Measurements from ENCODE around the gene C2orf76. TPM values are rescaled to one million over a fixed set of nuclear protein-coding genes. Genes with fewer than 3 reads are reported as not detected.
"Not testable (repeated sequence)": the region's sequence is repeated elsewhere in the genome, so short reads cannot be mapped to it uniquely, and the experiment has no call there.

C2orf76 gene
- total RNA-seq, 2 experiments from 2014 or later = 10.5 to 11.5 TPM

- Mint-ChIP-seq H3K9me3 (no peaks in the 10 kb centered on the region), H3K36me3 (no peaks in the 10 kb centered on the region), H3K27ac (no peak overlapping the region), H3K4me3 (no peak overlapping the region), H3K4me1 (ENCODE audit: low read depth) (no peaks in the 10 kb centered on the region), H3K27me3 (no peaks in the 10 kb centered on the region)
- CTCF ChIA-PET = no interaction called here
- DNase-seq = no peak
- POLR2A ChIA-PET = no interaction called here
- intact Hi-C loops (cut with micrococcal nuclease) = no loop called here
Measured at GRCh38 chr2:119393971-119394748, 27.5 kb upstream of the C2orf76 start.

DNA sequence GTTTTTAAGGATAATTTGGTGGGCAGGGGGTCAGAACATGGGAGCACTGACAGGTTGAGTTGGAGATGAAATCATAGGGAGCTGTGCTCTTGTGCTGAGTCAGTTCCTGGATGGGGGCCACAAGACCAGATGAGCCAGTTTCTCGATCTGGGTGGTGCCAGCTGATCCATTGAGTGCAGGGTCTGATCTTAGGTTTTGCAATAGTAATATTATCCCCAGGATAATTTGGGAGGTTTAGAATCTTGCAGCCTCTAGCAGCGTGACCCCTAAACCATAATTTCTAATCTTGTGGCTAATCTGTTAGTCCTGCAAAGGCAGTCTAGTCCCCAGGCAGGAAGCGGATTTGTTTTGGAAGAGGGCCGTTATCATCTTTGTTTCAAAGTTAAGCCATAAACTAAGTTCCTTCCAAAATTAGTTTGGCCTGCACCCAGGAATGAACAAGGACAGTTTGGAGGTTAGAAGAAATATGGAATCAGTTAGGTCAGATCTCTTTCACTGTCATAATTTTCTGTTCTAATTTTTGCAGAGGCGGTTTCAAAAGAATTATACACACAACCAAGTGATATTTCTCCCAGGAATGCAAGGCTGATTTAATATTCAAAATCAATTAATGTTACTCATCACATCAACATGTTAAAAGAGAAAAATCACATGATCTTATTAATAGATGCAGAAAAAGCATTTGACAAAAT, 23.1 kb upstream of the C2orf76 start:
- no peaks in the 10 kb centered on the region for H3K36me3 Mint-ChIP-seq
- intact Hi-C loops (cut with micrococcal nuclease) = no loop called here
- H3K9me3 Mint-ChIP-seq = no peaks in the 10 kb centered on the region
- ChIA-PET POLR2A (no interaction called here), CTCF (no interaction called here)
- H3K27ac Mint-ChIP-seq = no peak overlapping the region
- peaks cover 6% of the 10 kb centered on the region for H3K4me1 Mint-ChIP-seq (ENCODE audit: low read depth)
- H3K27me3 Mint-ChIP-seq = peaks cover 10% of the 10 kb centered on the region
- H3K4me3 Mint-ChIP-seq = no peak overlapping the region
- no peak for DNase-seq

- Mint-ChIP-seq H3K4me1 (ENCODE audit: low read depth) (peaks cover 6% of the 10 kb centered on the region), H3K27me3 (peaks cover 19% of the 10 kb centered on the region), H3K4me3 (no peak overlapping the region), H3K27ac (no peak overlapping the region), H3K9me3 (no peaks in the 10 kb centered on the region), H3K36me3 (no peaks in the 10 kb centered on the region)
- ChIA-PET CTCF (interaction anchor here (1.0 kb wide), 1 partner anchor 505 kb away, joined by 3 read pairs; no protein-coding TSS in a partner anchor), POLR2A (interaction anchor here (1.3 kb wide), 1 partner anchor 21 kb away, joined by 7 read pairs; the partner anchor contains the start of genes C2orf76 and DBI)
- intact Hi-C loops (cut with micrococcal nuclease) = no loop called here
- DNase-seq = peak; percentile 69
Measured at GRCh38 chr2:119387381-119388129, 20.9 kb upstream of the C2orf76 start.

DNA sequence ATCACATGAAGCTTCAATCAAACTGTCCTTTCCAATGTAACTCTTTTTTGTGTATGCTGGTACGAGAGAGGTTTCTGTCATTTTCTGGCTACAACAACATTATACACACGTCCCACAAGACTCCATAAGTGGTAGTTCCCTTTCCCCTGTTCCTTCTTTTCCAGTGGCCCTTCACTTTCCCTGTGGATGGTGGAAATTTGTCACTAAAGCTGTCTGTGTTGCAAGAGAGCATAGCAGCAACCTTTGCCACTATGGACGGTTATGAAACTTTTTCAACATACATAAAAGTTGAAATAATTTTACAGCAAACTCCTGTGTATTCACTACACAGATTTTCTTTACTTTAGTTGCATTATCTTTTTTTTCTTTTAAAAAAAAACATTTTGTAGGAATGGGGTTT, 18.8 kb upstream of the C2orf76 start:
- CTCF ChIA-PET = no interaction called here

DNA sequence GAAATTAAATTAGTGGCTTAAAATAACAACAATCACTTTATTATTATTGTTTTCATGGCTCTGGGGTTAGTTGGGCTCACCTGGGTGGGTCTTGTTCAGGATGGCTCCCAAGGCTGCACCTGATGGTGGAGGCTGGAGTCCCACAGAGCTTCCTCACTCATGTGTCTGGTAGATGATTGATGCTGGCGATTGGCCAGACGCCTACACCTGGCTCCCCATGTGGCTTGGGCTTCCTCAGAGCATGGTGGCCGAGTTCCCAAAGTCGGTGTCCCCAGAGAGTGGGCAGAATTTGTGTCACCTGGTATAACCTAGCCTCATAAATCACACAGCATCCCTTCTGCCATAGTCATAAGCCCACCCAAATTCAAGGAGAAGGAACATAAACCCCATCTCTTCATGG, 18.3 kb upstream of the C2orf76 start:
- H3K27ac Mint-ChIP-seq = no peak overlapping the region
- ChIA-PET CTCF (no interaction called here), POLR2A (no interaction called here)
- no peak for DNase-seq
- no peaks in the 10 kb centered on the region for H3K9me3 Mint-ChIP-seq
- peaks cover 6% of the 10 kb centered on the region for H3K4me1 Mint-ChIP-seq (ENCODE audit: low read depth)
- H3K4me3 Mint-ChIP-seq = no peak overlapping the region
- H3K27me3 Mint-ChIP-seq = peaks cover 21% of the 10 kb centered on the region
- intact Hi-C loops (cut with micrococcal nuclease) = no loop called here
- H3K36me3 Mint-ChIP-seq = no peaks in the 10 kb centered on the region

More for the DNA sequence above, 18.8 kb upstream of the C2orf76 start:
- H3K27me3 Mint-ChIP-seq = peaks cover 21% of the 10 kb centered on the region
- DNase-seq = no peak
- H3K9me3 Mint-ChIP-seq = no peaks in the 10 kb centered on the region
- H3K27ac Mint-ChIP-seq = no peak overlapping the region
- H3K36me3 Mint-ChIP-seq = no peaks in the 10 kb centered on the region
- no peak overlapping the region for H3K4me3 Mint-ChIP-seq
- H3K4me1 Mint-ChIP-seq (ENCODE audit: low read depth) = peaks cover 6% of the 10 kb centered on the region
- POLR2A ChIA-PET = no interaction called here
- intact Hi-C loops (cut with micrococcal nuclease) = no loop called here

GRCh38 chr2:119383410-119384140, 16.9 kb upstream of the C2orf76 start:
- no peak overlapping the region for H3K4me3 Mint-ChIP-seq
- CTCF ChIA-PET = no interaction called here
- peaks cover 21% of the 10 kb centered on the region for H3K27me3 Mint-ChIP-seq
- no peak overlapping the region for H3K27ac Mint-ChIP-seq
- intact Hi-C loops (cut with micrococcal nuclease) = no loop called here
- POLR2A ChIA-PET = no interaction called here
- H3K36me3 Mint-ChIP-seq = no peaks in the 10 kb centered on the region
- DNase-seq = no peak
- peaks cover 6% of the 10 kb centered on the region for H3K4me1 Mint-ChIP-seq (ENCODE audit: low read depth)
- H3K9me3 Mint-ChIP-seq = no peaks in the 10 kb centered on the region

GRCh38 chr2:119378566-119378965, 11.9 kb upstream of the C2orf76 start:
- H3K27me3 Mint-ChIP-seq = peaks cover 2% of the 10 kb centered on the region
- no peak overlapping the region for H3K27ac Mint-ChIP-seq
- ChIA-PET POLR2A (no interaction called here), CTCF (no interaction called here)
- no peaks in the 10 kb centered on the region for H3K4me1 Mint-ChIP-seq (ENCODE audit: low read depth)
- peaks cover 5% of the 10 kb centered on the region for H3K9me3 Mint-ChIP-seq
- H3K36me3 Mint-ChIP-seq = peaks cover 18% of the 10 kb centered on the region
- intact Hi-C loops (cut with micrococcal nuclease) = no loop called here
- no peak overlapping the region for H3K4me3 Mint-ChIP-seq
- no peak for DNase-seq

DNA sequence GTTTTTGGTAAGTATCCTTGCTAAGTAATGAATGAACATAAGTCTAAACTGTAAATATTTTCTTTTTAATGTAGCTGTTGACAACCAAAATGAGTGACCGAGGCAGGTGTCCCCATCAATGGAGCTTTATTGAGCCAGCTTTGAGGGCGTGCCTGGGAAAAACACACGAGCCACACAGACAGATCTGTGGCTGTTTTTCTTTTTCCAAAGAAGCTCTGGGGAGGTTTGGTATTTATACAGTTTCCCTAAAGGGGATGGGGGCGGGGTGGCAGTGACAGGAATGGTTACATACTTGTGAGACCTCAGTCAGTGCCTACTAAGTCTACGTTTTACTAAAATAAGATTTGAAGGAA, 11.3 kb upstream of the C2orf76 start:
- Mint-ChIP-seq H3K36me3 (peaks cover 24% of the 10 kb centered on the region), H3K9me3 (peaks cover 11% of the 10 kb centered on the region), H3K27ac (no peak overlapping the region), H3K27me3 (peaks cover 2% of the 10 kb centered on the region), H3K4me3 (no peak overlapping the region), H3K4me1 (ENCODE audit: low read depth) (no peaks in the 10 kb centered on the region)
- DNase-seq = no peak
- POLR2A ChIA-PET = interaction anchor here (1.4 kb wide), 1 partner anchor 11 kb away, joined by 5 read pairs; the partner anchor contains the start of genes C2orf76 and DBI
- intact Hi-C loops (cut with micrococcal nuclease) = no loop called here
- CTCF ChIA-PET = interaction anchor here (0.9 to 1.3 kb wide), 2 partner anchors 10 to 98 kb away, joined by 3 to 4 read pairs; no protein-coding TSS in a partner anchor

DNA sequence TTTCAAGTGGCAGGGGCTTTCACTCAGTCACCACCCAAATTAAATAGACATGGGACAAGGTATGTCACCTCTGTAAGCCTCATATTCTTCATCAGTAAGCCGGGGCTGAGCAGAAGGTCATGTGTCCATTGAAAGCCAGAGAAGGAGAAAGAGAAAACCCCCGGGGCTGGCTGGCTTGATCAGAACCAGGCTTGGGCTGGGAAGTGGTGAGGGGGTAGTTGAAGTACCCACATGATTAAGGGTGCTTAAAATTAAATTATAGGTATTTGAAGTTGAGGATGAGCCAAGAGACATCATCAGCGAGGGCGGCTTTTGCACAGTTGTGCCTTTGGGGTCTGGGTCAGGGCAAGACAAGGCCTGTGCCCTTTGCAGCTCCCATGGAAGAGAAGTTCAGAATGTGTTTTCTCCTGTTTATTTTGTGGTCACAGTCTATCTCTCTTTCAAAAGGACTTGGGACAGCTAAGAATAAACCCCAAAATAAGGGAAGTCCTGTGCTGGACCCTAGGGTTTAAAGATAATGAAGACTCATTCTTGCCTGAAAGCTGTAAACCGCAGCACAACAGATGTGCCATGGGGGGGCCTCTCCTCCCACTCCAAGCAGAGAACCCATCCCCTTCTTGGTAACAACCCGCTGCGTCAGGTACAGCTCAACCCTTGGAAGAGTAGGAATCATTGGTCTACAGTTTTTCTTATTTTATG, 10.8 kb upstream of the C2orf76 start:
- H3K4me1 Mint-ChIP-seq (ENCODE audit: low read depth) = no peaks in the 10 kb centered on the region
- CTCF ChIA-PET = interaction anchor here (0.9 to 1.3 kb wide), 2 partner anchors 9 to 99 kb away, joined by 3 to 4 read pairs; no protein-coding TSS in a partner anchor
- H3K27me3 Mint-ChIP-seq = peaks cover 2% of the 10 kb centered on the region
- H3K9me3 Mint-ChIP-seq = peaks cover 11% of the 10 kb centered on the region
- POLR2A ChIA-PET = interaction anchor here (1.4 kb wide), 1 partner anchor 10 kb away, joined by 5 read pairs; the partner anchor contains the start of genes C2orf76 and DBI
- no peak overlapping the region for H3K27ac Mint-ChIP-seq
- intact Hi-C loops (cut with micrococcal nuclease) = no loop called here
- H3K4me3 Mint-ChIP-seq = no peak overlapping the region
- no peak for DNase-seq
- peaks cover 29% of the 10 kb centered on the region for H3K36me3 Mint-ChIP-seq

DNA sequence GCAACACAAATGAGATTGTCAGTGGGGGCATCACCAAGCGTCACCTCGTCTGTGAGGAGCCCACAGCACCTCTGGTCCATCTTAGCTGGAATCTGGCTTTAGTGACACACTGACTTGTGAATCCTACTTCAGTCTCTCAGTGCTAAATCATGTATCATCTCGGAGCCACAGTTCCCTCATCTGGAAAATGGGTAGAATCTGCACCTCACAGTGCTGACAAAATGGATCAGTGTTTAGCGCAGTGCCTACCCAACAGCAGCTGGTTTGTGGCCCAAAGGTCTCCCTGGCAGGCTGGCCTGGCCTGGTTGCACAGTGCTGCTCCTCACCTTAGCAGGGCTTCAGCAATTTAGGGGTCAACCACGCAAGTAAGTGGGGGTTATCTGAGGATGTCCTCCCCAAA, 10.2 kb upstream of the C2orf76 start:
- Mint-ChIP-seq H3K9me3 (peaks cover 14% of the 10 kb centered on the region), H3K4me3 (no peak overlapping the region), H3K27me3 (no peaks in the 10 kb centered on the region), H3K4me1 (ENCODE audit: low read depth) (no peaks in the 10 kb centered on the region), H3K27ac (no peak overlapping the region), H3K36me3 (peaks cover 35% of the 10 kb centered on the region)
- CTCF ChIA-PET = interaction anchor here (0.9 to 1.3 kb wide), 2 partner anchors 9 to 100 kb away, joined by 3 to 4 read pairs; no protein-coding TSS in a partner anchor
- POLR2A ChIA-PET = interaction anchor here (1.4 kb wide), 1 partner anchor 10 kb away, joined by 5 read pairs; the partner anchor contains the start of genes C2orf76 and DBI
- no peak for DNase-seq
- intact Hi-C loops (cut with micrococcal nuclease) = no loop called here

DNA sequence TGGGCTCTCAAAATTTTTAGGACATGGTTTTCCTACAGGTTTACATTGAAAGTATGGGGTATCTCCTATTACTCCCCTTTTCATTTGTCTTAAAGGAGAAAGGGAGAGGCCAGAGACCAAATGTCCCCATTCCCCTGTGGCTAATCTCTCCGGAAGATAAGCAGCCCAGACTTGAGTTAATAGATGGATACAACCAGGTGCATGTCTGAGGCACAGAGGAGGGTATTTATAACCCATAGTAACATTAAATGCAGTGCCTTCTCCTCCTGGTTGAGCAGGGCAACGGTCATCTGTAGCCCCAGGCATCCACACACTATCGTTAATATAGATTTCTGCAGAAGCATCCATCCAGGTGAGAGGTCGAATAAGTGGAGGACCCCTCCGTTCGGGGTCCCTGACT, 9.8 kb upstream of the C2orf76 start:
- intact Hi-C loops (cut with micrococcal nuclease); POLR2A ChIA-PET; DNase-seq; H3K27me3 Mint-ChIP-seq; CTCF ChIA-PET; H3K4me1 Mint-ChIP-seq (ENCODE audit: low read depth); H3K4me3 Mint-ChIP-seq; H3K27ac Mint-ChIP-seq: not testable (repeated sequence)
- H3K36me3 Mint-ChIP-seq = peaks cover 39% of the 10 kb centered on the region
- peaks cover 14% of the 10 kb centered on the region for H3K9me3 Mint-ChIP-seq
